Epithelial cell of proximal tubule (primary cell): ENCODE data around the gene MTFR2. TPM values are rescaled to one million over a fixed set of nuclear protein-coding genes. Genes with fewer than 3 reads are reported as not detected.

ENCODE experiments used
- DNase-seq: peaks from one replicate; pipeline ENCODE4 v3.0.0-alpha.2; 2011; ENCODE audit warnings: low read depth
- H3K4me3 ChIP-seq: 2 replicates; pipeline ENCODE4 v1.5.1; 2011; ENCODE audit warnings: low read depth, mild to moderate bottlenecking, low read length
- total RNA-seq: library from RNA; depleted of rRNA; stranded (reverse); fragments of >200 nt; gene quantifications from 2 replicates; pipeline ENCODE4 v1.2.3, GENCODE V29; 2015
- TF ChIP-seq, protein P1 (sequence below): conservative IDR thresholded peaks from 2 replicates; pipeline ENCODE4 v1.5.1; 2012; ENCODE audit warnings: low read depth, mild to moderate bottlenecking, low read length

MTFR2 gene
- total RNA-seq, 1 donor from 2014 or later, result 18.6 TPM

DNA sequence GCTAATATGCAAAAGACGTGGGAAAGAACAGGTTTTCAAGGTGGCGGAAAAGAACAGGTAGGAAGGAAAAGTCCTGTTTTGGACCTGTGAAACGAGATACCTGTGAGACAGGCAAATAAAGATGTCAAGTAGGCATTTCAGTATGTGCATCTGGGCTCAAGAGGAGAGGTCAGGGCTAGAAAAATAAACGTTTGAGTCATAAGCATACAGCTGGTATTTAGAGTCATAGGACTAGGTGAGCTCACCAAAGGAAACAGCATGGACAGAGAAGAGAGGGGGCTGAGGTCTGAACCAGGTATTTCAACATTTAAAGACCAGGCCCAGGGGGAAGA is 14.9 kb downstream of the MTFR2 start:
- no peak for DNase-seq
- TF ChIP-seq, protein P1, sequence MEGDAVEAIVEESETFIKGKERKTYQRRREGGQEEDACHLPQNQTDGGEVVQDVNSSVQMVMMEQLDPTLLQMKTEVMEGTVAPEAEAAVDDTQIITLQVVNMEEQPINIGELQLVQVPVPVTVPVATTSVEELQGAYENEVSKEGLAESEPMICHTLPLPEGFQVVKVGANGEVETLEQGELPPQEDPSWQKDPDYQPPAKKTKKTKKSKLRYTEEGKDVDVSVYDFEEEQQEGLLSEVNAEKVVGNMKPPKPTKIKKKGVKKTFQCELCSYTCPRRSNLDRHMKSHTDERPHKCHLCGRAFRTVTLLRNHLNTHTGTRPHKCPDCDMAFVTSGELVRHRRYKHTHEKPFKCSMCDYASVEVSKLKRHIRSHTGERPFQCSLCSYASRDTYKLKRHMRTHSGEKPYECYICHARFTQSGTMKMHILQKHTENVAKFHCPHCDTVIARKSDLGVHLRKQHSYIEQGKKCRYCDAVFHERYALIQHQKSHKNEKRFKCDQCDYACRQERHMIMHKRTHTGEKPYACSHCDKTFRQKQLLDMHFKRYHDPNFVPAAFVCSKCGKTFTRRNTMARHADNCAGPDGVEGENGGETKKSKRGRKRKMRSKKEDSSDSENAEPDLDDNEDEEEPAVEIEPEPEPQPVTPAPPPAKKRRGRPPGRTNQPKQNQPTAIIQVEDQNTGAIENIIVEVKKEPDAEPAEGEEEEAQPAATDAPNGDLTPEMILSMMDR, result no peak
- H3K4me3 ChIP-seq, result no peak overlapping the region

DNA sequence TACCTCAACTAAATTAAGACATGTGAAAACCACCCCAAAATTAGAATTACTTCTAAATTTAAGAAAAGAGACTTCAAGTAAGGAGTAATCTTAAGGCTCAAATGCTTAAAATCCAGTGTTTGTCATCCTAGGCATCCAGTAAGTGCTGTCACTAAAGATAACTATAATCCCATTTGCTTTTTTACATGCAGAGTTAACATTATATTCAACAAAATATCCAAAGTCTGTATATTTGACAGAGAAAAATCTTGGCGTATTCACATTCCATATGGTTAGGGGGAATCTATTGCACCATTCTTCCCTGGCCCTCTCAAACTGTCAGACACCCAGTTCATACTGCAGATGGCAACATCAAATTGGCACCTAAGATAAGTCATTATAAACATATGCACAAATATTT is 17.4 kb downstream of the MTFR2 start:
- H3K4me3 ChIP-seq, result no peak overlapping the region

DNA sequence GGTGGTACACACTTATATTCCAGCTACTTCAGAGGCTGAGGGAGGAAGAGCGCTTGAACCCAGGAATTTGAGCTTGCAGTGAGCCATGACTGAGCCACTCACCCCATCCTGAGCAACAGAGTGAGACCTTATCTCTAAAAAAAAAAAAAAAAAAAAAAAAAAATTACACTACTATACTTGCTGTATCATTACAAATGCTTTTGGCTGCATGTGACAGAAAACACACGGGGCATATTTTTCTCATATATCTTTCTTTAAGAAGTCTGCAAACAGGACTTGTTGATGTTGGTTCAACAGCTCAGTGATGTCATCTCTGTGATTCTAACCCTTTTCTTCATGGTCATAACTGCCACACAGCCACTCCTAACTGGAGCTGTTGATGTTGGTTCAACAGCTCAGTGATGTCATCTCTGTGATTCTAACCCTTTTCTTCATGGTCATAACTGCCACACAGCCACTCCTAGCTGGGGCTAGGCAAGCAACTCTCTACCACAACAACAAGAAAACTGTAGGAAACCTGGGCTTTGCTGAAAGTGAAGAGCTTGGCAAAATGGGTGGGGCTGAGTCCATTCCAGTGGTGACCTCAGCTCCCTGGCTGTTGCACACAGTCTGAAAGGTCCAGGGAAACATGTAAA is 19.8 kb downstream of the MTFR2 start:
- TF ChIP-seq, protein P1, result no peak
- no peak for DNase-seq
- H3K4me3 ChIP-seq, result no peak overlapping the region

More for the DNA sequence above, 17.4 kb downstream of the MTFR2 start:
- TF ChIP-seq, protein P1, result no peak
- no peak for DNase-seq

DNA sequence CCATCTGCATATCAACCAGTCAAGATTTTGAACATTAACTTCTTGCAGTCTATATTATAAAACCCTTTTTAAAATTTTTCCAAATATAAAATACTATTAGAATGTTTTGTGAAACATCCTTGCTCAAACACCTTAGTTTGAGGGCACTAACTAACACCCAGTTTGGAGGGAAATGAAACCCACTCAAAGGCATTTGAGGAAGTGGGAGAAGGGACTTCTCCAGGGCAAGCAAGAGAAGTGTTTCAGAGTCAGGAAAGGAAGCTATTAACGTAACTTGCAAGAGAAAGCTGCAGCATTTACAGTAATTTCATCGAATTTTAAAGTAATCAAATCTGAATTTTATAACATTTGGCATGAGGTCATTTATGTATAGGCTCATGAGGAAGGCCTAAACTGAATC is 21.3 kb downstream of the MTFR2 start:
- H3K4me3 ChIP-seq, result no peak overlapping the region
- DNase-seq, result no peak
- TF ChIP-seq, protein P1, result no peak

DNA sequence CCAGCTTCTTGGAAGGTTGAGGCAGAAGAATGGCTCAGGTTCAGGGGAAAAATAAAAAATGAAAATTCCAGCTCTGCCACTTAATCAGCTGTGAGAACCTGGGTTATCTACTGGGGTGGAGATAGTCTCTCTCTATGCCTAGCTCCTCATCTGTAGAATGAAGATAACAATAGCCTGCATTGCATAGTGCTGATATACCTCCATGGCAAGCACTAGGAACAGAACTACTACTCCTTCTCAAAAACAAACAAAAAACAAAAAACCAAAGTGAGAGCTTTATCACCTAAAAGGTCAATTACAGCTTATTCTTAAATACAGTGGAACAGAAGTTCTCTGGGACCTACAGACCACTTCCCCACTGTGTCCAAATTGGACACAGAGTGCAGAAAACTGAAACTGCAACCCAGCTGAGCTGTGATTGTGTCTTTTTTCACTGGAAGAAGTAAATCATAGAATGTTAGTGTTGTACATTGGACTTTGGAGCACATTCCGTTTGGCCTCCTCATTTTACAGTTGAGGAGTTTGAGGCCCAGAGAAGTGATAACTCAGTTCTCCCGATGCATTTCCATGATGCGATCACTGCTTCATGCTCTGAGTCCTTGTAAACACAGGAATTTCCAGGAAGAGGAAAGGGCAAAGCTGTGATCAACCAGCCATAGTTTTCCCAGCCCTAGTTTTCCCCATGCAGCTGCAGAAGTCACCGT is 23.3 kb downstream of the MTFR2 start:
- peak; percentile 96 for DNase-seq
- H3K4me3 ChIP-seq, result peak overlapping the region; percentile 39
- TF ChIP-seq, protein P1, result no peak

DNA sequence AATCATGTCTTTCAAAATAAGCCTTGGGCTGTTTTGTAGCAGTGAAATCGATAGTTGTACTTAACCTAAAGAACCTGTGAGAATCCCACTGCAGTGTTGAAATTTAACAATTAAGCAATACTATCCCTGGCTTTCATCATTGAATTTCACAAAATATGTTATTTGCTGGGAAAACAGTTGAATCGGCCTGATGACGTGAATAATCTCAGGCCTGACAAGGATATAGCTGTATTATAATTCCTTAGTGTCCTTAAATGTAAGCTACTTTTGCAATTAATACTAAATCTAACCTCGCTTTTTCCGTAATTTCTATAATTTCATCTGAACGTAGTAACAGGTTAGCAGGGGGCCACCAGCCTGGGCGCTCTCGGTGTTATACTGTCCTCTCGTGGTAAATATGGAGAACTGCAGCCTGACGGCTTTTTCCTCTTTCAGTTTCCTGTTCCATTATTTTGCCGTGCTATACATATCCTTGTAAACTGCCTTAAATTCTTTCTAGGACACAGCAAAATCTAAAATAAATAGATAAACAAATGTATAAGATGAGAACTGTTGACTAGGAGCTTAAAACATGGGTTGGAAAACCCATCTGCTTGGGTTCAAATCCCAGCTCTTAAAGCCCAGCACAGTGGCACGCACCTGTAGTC is 24.0 kb downstream of the MTFR2 start:
- DNase-seq, result peak; percentile 19
- TF ChIP-seq, protein P1, result peak; percentile 100
- peak overlapping the region; percentile 39 for H3K4me3 ChIP-seq
